H1 (cell line): ENCODE results near the gene CNIH1. TPM values are rescaled to one million over a fixed set of nuclear protein-coding genes. Genes with fewer than 3 reads are reported as not detected.

Source experiments
- CTCF ChIA-PET: fragments of 300-600 bp; sonication (Branson Sonifier 250); formaldehyde crosslinking; loops from one replicate; lab custom pipeline; 2021; ENCODE audit not compliant: partially characterized antibody; lab: Charles Lee
- POLR2A ChIA-PET: fragments of 300-600 bp; sonication (Branson Sonifier 250); formaldehyde crosslinking; loops from one replicate; lab custom pipeline; 2021; ENCODE audit warnings: inconsistent platforms; ENCODE audit not compliant: partially characterized antibody; lab: Charles Lee
- DNase-seq, 2 experiments: peaks; one replicate each; pipeline versions ENCODE4 v3.0.0 to v3.0.0-alpha.2; 2010 to 2022; ENCODE audit warnings: low spot score in 2 of 2, low read depth in 1 of 2, mixed read lengths in 1 of 2
- FAIRE-seq: peaks from 2 replicates; lab custom pipeline; 2011; peaks lifted over from hg19 to GRCh38; lab: Jason Lieb, UNC
- H2AFZ ChIP-seq: 2 replicates; pipeline ENCODE4 v1.8.1; 2012; ENCODE audit warnings: low read length, inconsistent platforms
- H2AK5ac ChIP-seq: 2 replicates; pipeline ENCODE4 v1.6.1; 2013; ENCODE audit warnings: low read depth, low read length
- H2BK120ac ChIP-seq: replicated peaks from 2 replicates; pipeline ENCODE3; 2013; ENCODE audit warnings: low read depth, low read length, inconsistent platforms
- H2BK12ac ChIP-seq: 2 replicates; pipeline ENCODE4 v1.6.1; 2013; ENCODE audit warnings: low read depth, low read length
- H2BK15ac ChIP-seq: 2 replicates; pipeline ENCODE4 v1.6.1; 2013; ENCODE audit warnings: low read length
- H2BK20ac ChIP-seq: 2 replicates; pipeline ENCODE4 v1.6.1; 2013; ENCODE audit warnings: low read length
- H2BK5ac ChIP-seq: 2 replicates; pipeline ENCODE4 v1.6.1; 2013; ENCODE audit warnings: low read depth, low read length
- H3K14ac ChIP-seq: 2 replicates; pipeline ENCODE4 v1.6.1; 2013; ENCODE audit warnings: inconsistent platforms; ENCODE audit not compliant: insufficient read length
- H3K18ac ChIP-seq: 2 replicates; pipeline ENCODE4 v1.6.1; 2013; ENCODE audit warnings: low read length; ENCODE audit errors: extremely low read depth
- H3K23ac ChIP-seq: 2 replicates; pipeline ENCODE4 v1.6.1; 2013; ENCODE audit warnings: inconsistent platforms; ENCODE audit not compliant: insufficient read length
- H3K23me2 ChIP-seq: 2 replicates; pipeline ENCODE4 v1.6.1; 2013; ENCODE audit warnings: low read depth, low read length
- H3K27ac ChIP-seq: 2 replicates; pipeline ENCODE4 v1.6.1; 2011; ENCODE audit warnings: low read depth, low read length, inconsistent platforms
- H3K27me3 ChIP-seq, 4 experiments: replicated peaks in 1 of 4; 1 replicate in 1 of 4; 2 replicates in 3 of 4; pipeline versions ENCODE4 v1.6.1 to v1.8.1; 2011 to 2013; ENCODE audit warnings: low read length in 3 of 4, mild to moderate bottlenecking in 3 of 4, inconsistent platforms in 2 of 4, mixed read lengths in 2 of 4, moderate library complexity in 1 of 4; ENCODE audit not compliant: control insufficient read depth in 3 of 4, insufficient read depth in 3 of 4; ENCODE audit errors: extremely low read depth in 1 of 4
- H3K36me3 ChIP-seq, 4 experiments: 2 replicates each; pipeline versions ENCODE4 v1.6.1 to v1.8.1; 2011 to 2013; ENCODE audit warnings: mild to moderate bottlenecking in 4 of 4, low read length in 3 of 4, moderate library complexity in 2 of 4, control low read depth in 1 of 4, inconsistent platforms in 1 of 4; ENCODE audit not compliant: insufficient read depth in 4 of 4, control insufficient read depth in 2 of 4
- H3K4ac ChIP-seq: replicated peaks from 2 replicates; pipeline ENCODE3; 2013; ENCODE audit warnings: low read length, low read depth, mixed read lengths, inconsistent platforms; ENCODE audit not compliant: insufficient read length
- H3K4me1 ChIP-seq, 4 experiments: replicated peaks in 1 of 4; 1 replicate in 1 of 4; 2 replicates in 3 of 4; pipeline versions ENCODE4 v1.6.1 to v1.8.1; 2011 to 2013; ENCODE audit warnings: low read length in 3 of 4, inconsistent platforms in 2 of 4, mixed read lengths in 1 of 4; ENCODE audit not compliant: insufficient read depth in 4 of 4, control insufficient read depth in 3 of 4
- H3K4me2 ChIP-seq, 2 experiments: 2 replicates each; pipeline versions ENCODE4 v1.6.1 to v1.8.1; 2011 to 2013; ENCODE audit warnings: low read depth in 2 of 2, low read length in 2 of 2, control low read depth in 1 of 2, inconsistent platforms in 1 of 2, mild to moderate bottlenecking in 1 of 2; ENCODE audit not compliant: insufficient read depth in 1 of 2
- H3K4me3 ChIP-seq, 4 experiments: fragments of 200-600, 300-600 bp in 1 of 4; sonication (generic), shearing (Covaris generic), sonication (Bioruptor Twin) in 1 of 4; 2 replicates each; pipeline versions ENCODE4 v1.5.1 to v1.8.1; 2011 to 2016; ENCODE audit warnings: low read length in 4 of 4, low read depth in 3 of 4, control low read depth in 2 of 4, inconsistent platforms in 2 of 4, mild to moderate bottlenecking in 2 of 4, mixed read lengths in 1 of 4, moderate library complexity in 1 of 4; ENCODE audit not compliant: insufficient read depth in 2 of 4; ENCODE audit errors: extremely low read depth in 1 of 4
- H3K56ac ChIP-seq: replicated peaks from 2 replicates; pipeline ENCODE3; 2013; ENCODE audit warnings: low read depth, mild to moderate bottlenecking, mixed read lengths, low read length, inconsistent platforms; ENCODE audit not compliant: insufficient read length
- H3K79me1 ChIP-seq: 2 replicates; pipeline ENCODE4 v1.6.1; 2013; ENCODE audit warnings: low read depth, low read length, control low read depth
- H3K79me2 ChIP-seq, 2 experiments: 2 replicates each; pipeline versions ENCODE4 v1.6.1 to v1.8.1; 2012 to 2013; ENCODE audit warnings: low read length in 2 of 2, mild to moderate bottlenecking in 2 of 2, inconsistent platforms in 1 of 2; ENCODE audit not compliant: insufficient read depth in 2 of 2, control insufficient read depth in 1 of 2
- H3K9ac ChIP-seq, 4 experiments: replicated peaks in 1 of 4; 1 replicate in 1 of 4; 2 replicates in 3 of 4; pipeline versions ENCODE4 v1.6.1 to v1.8.1; 2011 to 2013; ENCODE audit warnings: low read depth in 3 of 4, low read length in 3 of 4, control low read depth in 2 of 4, mild to moderate bottlenecking in 2 of 4, moderate library complexity in 2 of 4, inconsistent platforms in 1 of 4; ENCODE audit errors: extremely low read depth in 1 of 4
- H3K9me3 ChIP-seq, 2 experiments: 2 replicates each; pipeline versions ENCODE4 v1.6.1 to v1.8.1; 2012 to 2013; ENCODE audit warnings: mild to moderate bottlenecking in 2 of 2, moderate library complexity in 2 of 2, control low read depth in 1 of 2, inconsistent platforms in 1 of 2, low read depth in 1 of 2, low read length in 1 of 2, mixed read lengths in 1 of 2; ENCODE audit not compliant: insufficient read depth in 2 of 2
- H4K20me1 ChIP-seq, 2 experiments: replicated peaks in 1 of 2; 2 replicates each; pipeline versions ENCODE3 to v1.8.1; 2011 to 2013; ENCODE audit warnings: inconsistent platforms in 2 of 2, low read length in 2 of 2, mild to moderate bottlenecking in 1 of 2; ENCODE audit not compliant: insufficient read depth in 2 of 2, control insufficient read depth in 1 of 2
- H4K5ac ChIP-seq: 2 replicates; pipeline ENCODE4 v1.6.1; 2013; ENCODE audit warnings: low read length, low read depth, mixed read lengths, inconsistent platforms; ENCODE audit not compliant: insufficient read length
- H4K8ac ChIP-seq: 2 replicates; pipeline ENCODE4 v1.8.0; 2013; ENCODE audit warnings: mild to moderate bottlenecking, moderate library complexity, low read length, inconsistent platforms; ENCODE audit not compliant: insufficient read depth; ENCODE audit errors: extremely low read depth
- H4K91ac ChIP-seq: replicated peaks from 2 replicates; pipeline ENCODE3; 2013; ENCODE audit warnings: low read length, mixed read lengths, inconsistent platforms; ENCODE audit not compliant: insufficient read length
- SIRT6 ChIP-seq: IDR thresholded peaks from one replicate; pipeline ENCODE4 v1.7.1; 2012; ENCODE audit warnings: low read length, inconsistent platforms
- USF2 ChIP-seq: IDR thresholded peaks from 2 replicates; pipeline ENCODE4 v1.6.1; 2011; ENCODE audit warnings: low read length, improper control_type of control experiment
- WGBS, 2 experiments: shearing (Covaris generic) in 1 of 2; methylation state at CpG; one replicate each; pipeline versions ENCODE4 v1.1.6 to v1.1.7; 2013 to 2015; ENCODE audit warnings: low lambda C conversion rate in 2 of 2, mixed read lengths in 2 of 2, inconsistent platforms in 1 of 2, low coverage in 1 of 2, missing lambda C conversion rate in 1 of 2; ENCODE audit not compliant: insufficient replicate concordance in 2 of 2, insufficient coverage in 1 of 2, insufficient read length in 1 of 2; ENCODE audit errors: extremely low coverage in 1 of 2, missing lambda C conversion rate in 1 of 2; 5-methylcytosine and 5-hydroxymethylcytosine counted together
- polyA plus RNA-seq, 7 experiments: library from polyadenylated mRNA; depleted of rRNA in 3 of 7; stranded (reverse) in 5 of 7; unstranded in 2 of 7; fragments of >200 nt in 5 of 7; fragments of 200-250 nt in 2 of 7; gene quantifications; 1 replicate in 5 of 7; 2 replicates in 1 of 7; 4 replicates in 1 of 7; pipeline versions ENCODE4 v1.2.1 to v1.2.3, GENCODE V29; 2011 to 2013; ENCODE audit warnings: missing spikeins in 2 of 7, mixed read lengths in 2 of 7
- total RNA-seq: library from RNA; stranded (reverse); fragmentation: NEBNext Ultra II Directional; extraction: Animal tissue kit (Norgen Biotek cat#: 25700); gene quantifications from 2 replicates; pipeline ENCODE4 v1.2.1, GENCODE V29; 2021

Gene CNIH1
- total and polyA plus RNA-seq, 2 of the 8 experiments (the other 6 are each of a cell fraction or from before 2014, with no cell fraction given), result 119 to 333 TPM

DNA sequence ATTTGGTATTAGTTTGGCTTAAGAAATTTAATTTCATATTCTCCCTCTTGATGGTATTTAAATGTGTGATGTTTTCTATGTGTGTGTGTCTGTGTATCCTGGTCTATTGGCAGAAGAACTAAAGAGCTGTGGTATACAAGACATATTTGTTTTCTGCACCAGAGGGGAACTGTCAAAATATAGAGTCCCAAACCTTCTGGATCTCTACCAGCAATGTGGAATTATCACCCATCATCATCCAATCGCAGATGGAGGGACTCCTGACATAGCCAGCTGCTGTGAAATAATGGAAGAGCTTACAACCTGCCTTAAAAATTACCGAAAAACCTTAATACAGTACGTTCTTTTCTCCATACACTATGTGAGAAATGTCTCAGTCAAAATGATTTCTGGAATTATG lies 29.8 kb downstream of the CNIH1 start:
- no peak overlapping the region for H4K91ac ChIP-seq
- H2AFZ ChIP-seq, result no peak overlapping the region
- no peak overlapping the region for H2BK20ac ChIP-seq
- no peak overlapping the region for H3K18ac ChIP-seq
- H3K4me1 ChIP-seq, result no peaks in the 10 kb centered on the region
- no peak overlapping the region for H2BK120ac ChIP-seq
- DNase-seq (no peak), FAIRE-seq (no peak)
- ChIA-PET POLR2A (interaction anchor here (1.4 kb wide), 1 partner anchor 14 kb away, joined by 5 read pairs; the partner anchor contains the start of gene CDKN3), CTCF (interaction anchor here (1.0 to 1.5 kb wide), 4 partner anchors 9 to 45 kb away, joined by 3 to 8 read pairs (median 4); partner anchors contain the start of gene CNIH1)
- no peak overlapping the region for H3K9ac ChIP-seq
- no peak overlapping the region for H3K4me3 ChIP-seq
- H3K23me2 ChIP-seq, result no peaks in the 10 kb centered on the region; the same call in 1 of the 2 replicates
- H3K14ac ChIP-seq, result no peak overlapping the region
- no peak overlapping the region for H4K8ac ChIP-seq
- no peaks in the 10 kb centered on the region for H4K20me1 ChIP-seq
- TF ChIP-seq USF2 (no peak), SIRT6 (no peak)
- H3K79me2 ChIP-seq, result no peaks in the 10 kb centered on the region
- no peak overlapping the region for H2AK5ac ChIP-seq
- H3K56ac ChIP-seq, result no peak overlapping the region
- H3K79me1 ChIP-seq, result no peaks in the 10 kb centered on the region
- no peak overlapping the region for H3K23ac ChIP-seq
- no peak overlapping the region for H3K27ac ChIP-seq
- peaks cover 0 to 7% (median 4%) of the 10 kb centered on the region in 4 experiments; a peak in 4 of 8 replicates for H3K36me3 ChIP-seq
- H3K27me3 ChIP-seq, result no peaks in the 10 kb centered on the region
- no peak overlapping the region for H3K4me2 ChIP-seq
- no peak overlapping the region for H2BK5ac ChIP-seq
- H4K5ac ChIP-seq, result no peak overlapping the region
- H3K9me3 ChIP-seq, result no peaks in the 10 kb centered on the region
- no peak overlapping the region for H2BK15ac ChIP-seq
- WGBS, 2 experiments, result 88% methylated on average over 3 of the region's 3 CpGs; no CpG with 5 or more reads in 1 of the 2 experiments
- H3K4ac ChIP-seq, result no peak overlapping the region
- H2BK12ac ChIP-seq, result no peak overlapping the region
